Chondrocyte (in vitro differentiated cells): Measurements from ENCODE around the gene RNF167. TPM values are rescaled to one million over a fixed set of nuclear protein-coding genes. Genes with fewer than 3 reads are reported as not detected.

Experiments
- DNase-seq: peaks from one replicate; pipeline ENCODE4 v3.0.0; 2021; ENCODE audit warnings: mixed read lengths, low spot score
- H3K27ac Mint-ChIP-seq: one replicate; pipeline ENCODE4 v1.8.0; 2021; ENCODE audit warnings: mild to moderate bottlenecking, moderate library complexity, mixed read lengths; ENCODE audit not compliant: unreplicated experiment
- H3K27me3 Mint-ChIP-seq: 2 replicates; pipeline ENCODE4 v1.8.0; 2021; ENCODE audit warnings: low read depth, mixed read lengths
- H3K36me3 Mint-ChIP-seq: 2 replicates; pipeline ENCODE4 v1.8.0; 2021; ENCODE audit warnings: low read depth, mixed read lengths
- H3K4me1 Mint-ChIP-seq: 2 replicates; pipeline ENCODE4 v1.8.0; 2021; ENCODE audit warnings: low read depth, mild to moderate bottlenecking, mixed read lengths
- H3K4me3 Mint-ChIP-seq: one replicate; pipeline ENCODE4 v1.8.0; 2021; ENCODE audit warnings: mild to moderate bottlenecking, moderate library complexity, mixed read lengths; ENCODE audit not compliant: unreplicated experiment
- H3K9me3 Mint-ChIP-seq: 2 replicates; pipeline ENCODE4 v1.8.0; 2021; ENCODE audit warnings: low read depth, mixed read lengths
- total RNA-seq: library from RNA; stranded (reverse); gene quantifications from 3 replicates; pipeline ENCODE4 v1.2.1, GENCODE V29; 2021
- TF ChIP-seq, protein P1 (sequence below): fragments of 200-600 bp; sonication (generic); IDR thresholded peaks from 2 replicates; pipeline ENCODE4 v1.5.0; 2021; ENCODE audit warnings: antibody characterized with exemption, mild to moderate bottlenecking, moderate library complexity

The RNF167 gene
- total RNA-seq, 1 donor from 2014 or later: 74.5 TPM

DNA sequence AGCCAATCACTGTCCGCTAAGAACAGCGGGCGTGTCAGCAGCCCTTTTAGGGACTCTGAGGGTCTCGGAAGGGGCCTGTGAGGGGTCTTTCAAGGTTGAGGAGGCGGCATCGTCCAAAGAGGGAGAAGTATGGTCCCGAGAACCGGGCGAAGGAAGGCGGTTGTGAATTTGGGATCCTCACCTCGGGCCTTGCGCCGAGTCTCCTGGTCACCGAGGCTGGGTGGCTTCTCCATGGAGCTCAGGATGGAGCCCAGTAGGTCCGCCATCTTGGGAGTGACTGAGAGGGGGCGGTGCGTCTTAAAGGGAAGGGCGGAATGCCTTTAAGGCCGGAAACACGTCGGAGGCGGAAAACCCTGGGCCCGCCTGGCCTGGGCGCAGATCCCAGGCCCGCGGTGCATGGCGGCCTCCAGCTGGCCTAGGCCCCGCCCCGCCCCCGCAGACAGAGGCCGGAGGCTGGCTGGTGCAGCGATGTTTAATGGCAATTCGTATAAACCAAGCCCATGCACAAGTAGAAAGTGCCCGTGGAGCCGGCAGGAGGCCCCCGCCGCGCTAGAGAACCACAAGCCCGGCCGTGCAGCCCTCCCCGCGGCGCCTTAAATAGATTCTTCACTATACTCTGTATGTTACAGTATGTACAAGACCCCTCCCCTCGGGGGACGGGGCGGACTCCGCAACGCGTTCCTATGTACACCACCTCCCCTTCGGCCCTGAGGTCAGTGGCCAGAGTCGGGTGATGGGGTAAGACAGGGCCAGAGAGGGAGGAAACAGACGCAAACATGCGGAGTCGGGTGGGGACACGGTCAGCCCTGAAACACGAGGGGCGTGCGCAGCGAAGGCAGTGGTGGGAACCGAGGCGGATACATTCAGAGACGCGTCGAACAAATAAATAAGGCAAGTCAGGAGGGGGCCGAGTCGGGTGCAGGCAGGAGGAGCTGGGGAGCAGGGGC, 27.7 kb downstream of the RNF167 start, which contains the start of gene SPAG7:
TSS of gene SPAG7 (minus strand) at position 279 of the 947 bp plus-strand sequence. CDS start at position 266, 13 bp downstream.
- TF ChIP-seq, protein P1, sequence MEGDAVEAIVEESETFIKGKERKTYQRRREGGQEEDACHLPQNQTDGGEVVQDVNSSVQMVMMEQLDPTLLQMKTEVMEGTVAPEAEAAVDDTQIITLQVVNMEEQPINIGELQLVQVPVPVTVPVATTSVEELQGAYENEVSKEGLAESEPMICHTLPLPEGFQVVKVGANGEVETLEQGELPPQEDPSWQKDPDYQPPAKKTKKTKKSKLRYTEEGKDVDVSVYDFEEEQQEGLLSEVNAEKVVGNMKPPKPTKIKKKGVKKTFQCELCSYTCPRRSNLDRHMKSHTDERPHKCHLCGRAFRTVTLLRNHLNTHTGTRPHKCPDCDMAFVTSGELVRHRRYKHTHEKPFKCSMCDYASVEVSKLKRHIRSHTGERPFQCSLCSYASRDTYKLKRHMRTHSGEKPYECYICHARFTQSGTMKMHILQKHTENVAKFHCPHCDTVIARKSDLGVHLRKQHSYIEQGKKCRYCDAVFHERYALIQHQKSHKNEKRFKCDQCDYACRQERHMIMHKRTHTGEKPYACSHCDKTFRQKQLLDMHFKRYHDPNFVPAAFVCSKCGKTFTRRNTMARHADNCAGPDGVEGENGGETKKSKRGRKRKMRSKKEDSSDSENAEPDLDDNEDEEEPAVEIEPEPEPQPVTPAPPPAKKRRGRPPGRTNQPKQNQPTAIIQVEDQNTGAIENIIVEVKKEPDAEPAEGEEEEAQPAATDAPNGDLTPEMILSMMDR: peak; percentile 49
- Mint-ChIP-seq H3K9me3 (no peaks in the 10 kb centered on the region), H3K27me3 (no peaks in the 10 kb centered on the region), H3K27ac (no peak within 1 kb of the TSS), H3K4me3 (no peak within 1 kb of the TSS), H3K36me3 (peaks cover 25% of the 10 kb centered on the region), H3K4me1 (peaks cover 43% of the 10 kb centered on the region)
- DNase-seq: peak; percentile 97

DNA sequence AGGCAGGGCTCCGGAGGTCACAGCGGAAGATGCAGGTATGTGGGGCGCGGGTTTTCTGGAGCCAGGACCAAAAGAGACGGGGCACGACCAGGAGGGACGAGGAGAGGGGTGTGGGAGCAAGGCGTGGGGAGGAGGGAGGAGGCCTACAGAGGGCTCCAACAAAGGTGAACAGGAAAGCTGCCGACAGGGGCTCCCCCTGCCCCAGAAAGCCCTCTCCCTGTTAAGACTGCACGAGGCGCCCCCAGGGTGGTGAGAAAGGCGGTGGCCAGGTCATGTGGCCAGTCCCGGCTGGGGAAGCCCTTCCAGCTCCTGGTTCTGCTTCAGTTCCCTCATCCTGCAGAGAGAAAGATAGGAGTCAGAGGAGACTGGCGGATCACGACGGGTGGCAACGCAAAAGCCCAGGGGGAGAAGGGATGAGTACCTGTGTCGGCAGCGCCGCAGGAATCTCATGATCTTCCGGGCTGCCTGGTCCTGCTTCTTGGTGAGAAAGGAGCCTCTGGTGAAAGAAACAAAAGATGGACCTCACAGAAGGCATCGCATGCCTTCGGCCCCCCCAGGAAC, 28.5 kb downstream of the RNF167 start:
- Mint-ChIP-seq H3K27me3 (no peaks in the 10 kb centered on the region), H3K27ac (no peak overlapping the region), H3K4me3 (no peak overlapping the region), H3K9me3 (no peaks in the 10 kb centered on the region), H3K4me1 (peaks cover 43% of the 10 kb centered on the region), H3K36me3 (peaks cover 27% of the 10 kb centered on the region)
- no peak for DNase-seq
- TF ChIP-seq, protein P1: no peak

DNA sequence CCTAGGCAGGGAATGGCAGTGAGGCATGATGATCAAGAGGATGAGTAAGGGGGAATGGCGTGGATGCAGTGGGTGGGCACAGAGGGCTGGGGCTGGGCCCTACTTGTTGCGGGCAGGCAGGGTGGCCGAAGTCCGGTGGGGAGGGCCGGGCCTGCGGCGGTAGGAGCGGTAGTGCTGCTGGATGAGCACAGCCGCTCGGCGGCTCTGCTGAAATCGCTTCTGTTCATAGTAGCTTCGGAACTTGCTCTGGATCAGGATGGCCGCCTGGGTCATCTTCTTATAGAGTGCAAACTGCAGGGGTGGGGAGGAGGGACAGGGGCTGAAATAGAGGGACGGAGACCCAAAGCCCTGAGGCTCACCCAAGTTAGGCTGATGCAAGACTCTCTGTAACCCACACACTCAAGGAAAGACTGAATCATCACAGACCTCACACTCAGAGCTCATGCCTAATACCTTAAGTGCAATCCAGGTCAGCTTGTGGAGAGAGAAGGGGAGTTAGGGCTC, 29.0 kb downstream of the RNF167 start:
- Mint-ChIP-seq H3K36me3 (peaks cover 30% of the 10 kb centered on the region), H3K4me1 (peaks cover 48% of the 10 kb centered on the region), H3K4me3 (no peak overlapping the region), H3K27me3 (no peaks in the 10 kb centered on the region), H3K27ac (no peak overlapping the region), H3K9me3 (no peaks in the 10 kb centered on the region)
- TF ChIP-seq, protein P1: no peak
- no peak for DNase-seq

- TF ChIP-seq, protein P1: no peak
- no peaks in the 10 kb centered on the region for H3K9me3 Mint-ChIP-seq
- peaks cover 30% of the 10 kb centered on the region for H3K36me3 Mint-ChIP-seq
- H3K4me3 Mint-ChIP-seq: no peak overlapping the region
- H3K4me1 Mint-ChIP-seq: peaks cover 52% of the 10 kb centered on the region
- H3K27ac Mint-ChIP-seq: no peak overlapping the region
- H3K27me3 Mint-ChIP-seq: no peaks in the 10 kb centered on the region
- no peak for DNase-seq
Measured at GRCh38 chr17:4969551-4970173, 29.6 kb downstream of the RNF167 start.

DNA sequence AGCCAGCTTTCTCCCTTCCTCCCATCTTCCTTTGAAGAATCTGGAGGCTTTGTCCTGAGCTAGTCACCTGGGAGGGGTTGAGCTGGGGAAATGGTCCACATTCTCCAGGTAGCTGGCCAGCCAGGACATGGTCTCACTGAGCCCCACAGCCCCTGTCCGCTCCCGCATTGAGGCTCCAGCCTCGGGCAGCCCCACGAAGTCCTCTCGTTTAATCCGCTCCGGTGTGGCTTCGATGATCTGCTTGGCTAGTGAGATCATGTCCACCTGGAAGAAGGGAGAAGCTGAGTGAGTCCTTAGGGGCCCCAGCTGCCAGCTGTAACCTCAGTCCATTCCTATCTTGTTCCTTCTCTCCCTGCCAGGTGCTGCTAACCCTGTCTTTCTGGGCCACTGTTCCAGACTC, 30.2 kb downstream of the RNF167 start:
- TF ChIP-seq, protein P1: no peak
- Mint-ChIP-seq H3K36me3 (peaks cover 30% of the 10 kb centered on the region), H3K27ac (no peak overlapping the region), H3K4me1 (peaks cover 50% of the 10 kb centered on the region), H3K4me3 (no peak overlapping the region), H3K27me3 (no peaks in the 10 kb centered on the region), H3K9me3 (no peaks in the 10 kb centered on the region)
- no peak for DNase-seq
